ENCODE measurements around the gene LRRFIP1.

DNA sequence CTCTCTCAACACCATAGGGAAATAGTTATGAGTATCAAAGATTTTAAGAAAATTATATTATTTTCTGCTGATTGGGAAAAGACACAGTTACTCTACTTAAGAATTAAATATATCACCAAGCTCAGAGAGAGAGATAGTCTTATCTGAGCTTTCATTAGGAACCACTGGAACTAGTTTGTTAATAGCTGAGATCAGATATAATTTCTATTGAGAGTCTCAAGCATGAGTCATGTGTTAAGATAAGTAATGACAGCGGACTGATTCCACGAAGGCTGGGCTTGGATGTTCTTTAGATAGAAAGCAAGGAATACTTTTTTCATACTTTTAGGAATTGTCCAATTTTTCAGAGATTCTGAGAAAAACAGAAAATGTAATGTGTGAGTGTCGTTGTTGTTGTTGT, 126.8 kb downstream of the LRRFIP1 start:
- TF ChIP-seq EZH2 (IDR thresholded peaks at IDR 0.05) (no peak), CTCF (IDR thresholded peaks at IDR 0.05) (no peak)

All from neural progenitor cell (in vitro differentiated cells).